ENCODE data around the gene PARP12. TPM values are rescaled to one million over a fixed set of nuclear protein-coding genes. Genes with fewer than 3 reads are reported as not detected.

Gene PARP12
- total and polyA plus RNA-seq, 2 of the 8 experiments (the other 6 are each of a cell fraction or from before 2014, with no cell fraction given), result 9.0 to 21.5 TPM

DNA sequence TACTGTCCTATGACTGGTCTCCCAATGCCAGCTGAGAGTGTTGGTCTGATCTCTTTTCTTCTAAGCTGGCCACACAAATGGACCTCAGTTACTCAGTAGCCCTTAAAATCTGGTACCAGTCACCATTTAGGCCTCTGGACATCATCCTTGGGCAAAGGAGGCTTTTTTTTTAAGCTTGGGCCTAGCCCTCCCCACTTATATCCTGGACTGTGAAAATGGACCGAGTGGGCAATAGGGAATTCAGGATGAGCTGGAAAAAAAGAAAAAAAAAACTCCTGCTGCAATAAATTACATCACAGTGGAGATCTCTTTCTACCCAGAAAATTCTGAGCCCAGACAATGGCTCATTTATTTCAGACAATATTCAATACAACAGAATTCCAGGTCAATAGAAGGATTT is 68.4 kb downstream of the PARP12 start:
- Histone ChIP-seq H3K23ac (ENCODE audit: insufficient read length) (no peak overlapping the region), H3K36me3 (ENCODE audit: control insufficient read depth in 2 of 4, insufficient read depth in 4 of 4, low read length in 3 of 4) (no peaks in the 10 kb centered on the region), H4K8ac (ENCODE audit: extremely low read depth, insufficient read depth, low read length) (no peak overlapping the region), H3K4me1 (replicated peaks in 1 of 4; ENCODE audit: control insufficient read depth in 3 of 4, insufficient read depth in 4 of 4, low read length in 3 of 4) (peaks cover 0 to 9% (median 0%) of the 10 kb centered on the region in 4 experiments; a peak in 2 of 7 replicates), H3K23me2 (ENCODE audit: low read depth, low read length) (0 out of 2 replicates have a peak, but pooled peaks cover 2% of the 10 kb centered on the region), H3K4me3 (ENCODE audit: extremely low read depth in 1 of 4, insufficient read depth in 2 of 4, low read depth in 3 of 4, low read length in 4 of 4) (no peak overlapping the region), H4K20me1 (replicated peaks in 1 of 2; ENCODE audit: control insufficient read depth in 1 of 2, insufficient read depth in 2 of 2, low read length in 2 of 2) (no peaks in the 10 kb centered on the region), H2BK15ac (ENCODE audit: low read length) (no peak overlapping the region), H3K27ac (ENCODE audit: low read depth, low read length) (no peak overlapping the region), H3K18ac (ENCODE audit: extremely low read depth, low read length) (no peak overlapping the region), H2BK12ac (ENCODE audit: low read depth, low read length) (no peak overlapping the region), H2BK5ac (ENCODE audit: low read depth, low read length) (no peak overlapping the region), H3K79me1 (ENCODE audit: low read depth, low read length) (no peaks in the 10 kb centered on the region), H3K56ac (replicated peaks; ENCODE audit: insufficient read length, low read depth, low read length) (no peak overlapping the region), H2BK20ac (ENCODE audit: low read length) (no peak overlapping the region), H4K5ac (ENCODE audit: insufficient read length, low read depth, low read length) (no peak overlapping the region), H2AFZ (ENCODE audit: low read length) (no peak overlapping the region), H3K4me2 (ENCODE audit: insufficient read depth in 1 of 2, low read depth in 2 of 2, low read length in 2 of 2) (no peak overlapping the region), H2AK5ac (ENCODE audit: low read depth, low read length) (no peak overlapping the region), H3K9ac (replicated peaks in 1 of 4; ENCODE audit: extremely low read depth in 1 of 4, low read depth in 3 of 4, low read length in 3 of 4) (no peak overlapping the region), H3K9me3 (ENCODE audit: insufficient read depth in 2 of 2, low read depth in 1 of 2, low read length in 1 of 2) (no peaks in the 10 kb centered on the region), H3K79me2 (ENCODE audit: control insufficient read depth in 1 of 2, insufficient read depth in 2 of 2, low read length in 2 of 2) (no peaks in the 10 kb centered on the region), H2BK120ac (replicated peaks; ENCODE audit: low read depth, low read length) (no peak overlapping the region), H3K4ac (replicated peaks; ENCODE audit: insufficient read length, low read depth, low read length) (no peak overlapping the region), H3K27me3 (replicated peaks in 1 of 4; ENCODE audit: control insufficient read depth in 3 of 4, extremely low read depth in 1 of 4, insufficient read depth in 3 of 4, low read length in 3 of 4) (no peaks in the 10 kb centered on the region), H3K14ac (ENCODE audit: insufficient read length) (no peak overlapping the region), H4K91ac (replicated peaks; ENCODE audit: insufficient read length, low read length) (no peak overlapping the region)
- FAIRE-seq, result no peak
- ChIA-PET POLR2A (ENCODE audit: partially characterized antibody) (no interaction called here), CTCF (ENCODE audit: partially characterized antibody) (interaction anchor here (2.4 to 3.7 kb wide), 3 partner anchors 8 to 348 kb away, joined by 11 to 21 read pairs (median 15); no protein-coding TSS in a partner anchor)
- TF ChIP-seq KDM1A (IDR thresholded peaks at IDR 0.05; ENCODE audit: borderline replicate concordance, low read length) (no peak), EGR1 (IDR thresholded peaks at IDR 0.05; ENCODE audit: borderline replicate concordance, low read depth, low read length) (no peak), CHD2 (IDR thresholded peaks at IDR 0.05; ENCODE audit: low read length) (no peak), BACH1 (IDR thresholded peaks at IDR 0.05; ENCODE audit: low read length) (no peak), TAF7 (optimal IDR thresholded peaks at IDR 0.05; ENCODE audit: borderline replicate concordance, low read depth, low read length) (no peak), SP1 (IDR thresholded peaks at IDR 0.05; ENCODE audit: low read depth, low read length) (no peak), SRF (IDR thresholded peaks at IDR 0.05; ENCODE audit: low read depth, low read length) (no peak), EP300 (IDR thresholded peaks at IDR 0.05; ENCODE audit: borderline replicate concordance in 1 of 2, low read depth in 2 of 2, low read length in 2 of 2) (no peak), CEBPB (IDR thresholded peaks at IDR 0.05; ENCODE audit: low read depth, low read length) (no peak)
- TF ChIP-seq, protein P1, sequence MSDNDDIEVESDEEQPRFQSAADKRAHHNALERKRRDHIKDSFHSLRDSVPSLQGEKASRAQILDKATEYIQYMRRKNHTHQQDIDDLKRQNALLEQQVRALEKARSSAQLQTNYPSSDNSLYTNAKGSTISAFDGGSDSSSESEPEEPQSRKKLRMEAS (IDR thresholded peaks at IDR 0.05), result no peak
- WGBS, 2 experiments (ENCODE audit: extremely low coverage in 1 of 2, insufficient coverage in 1 of 2, insufficient read length in 1 of 2, insufficient replicate concordance in 2 of 2, low coverage in 1 of 2, low lambda C conversion rate in 2 of 2, missing lambda C conversion rate in 1 of 2), result 88% methylated on average over 1 of the region's 1 CpG; no CpG with 5 or more reads in 1 of the 2 experiments
- no peak for DNase-seq (ENCODE audit: low read depth in 1 of 2, low spot score in 2 of 2)

Data from H1 (cell line).